ENCODE data around the gene NINJ1.

Gene NINJ1

GRCh38 chr9:93081931-93082330 is 52.1 kb downstream of the NINJ1 start:
- TF ChIP-seq, protein P1, sequence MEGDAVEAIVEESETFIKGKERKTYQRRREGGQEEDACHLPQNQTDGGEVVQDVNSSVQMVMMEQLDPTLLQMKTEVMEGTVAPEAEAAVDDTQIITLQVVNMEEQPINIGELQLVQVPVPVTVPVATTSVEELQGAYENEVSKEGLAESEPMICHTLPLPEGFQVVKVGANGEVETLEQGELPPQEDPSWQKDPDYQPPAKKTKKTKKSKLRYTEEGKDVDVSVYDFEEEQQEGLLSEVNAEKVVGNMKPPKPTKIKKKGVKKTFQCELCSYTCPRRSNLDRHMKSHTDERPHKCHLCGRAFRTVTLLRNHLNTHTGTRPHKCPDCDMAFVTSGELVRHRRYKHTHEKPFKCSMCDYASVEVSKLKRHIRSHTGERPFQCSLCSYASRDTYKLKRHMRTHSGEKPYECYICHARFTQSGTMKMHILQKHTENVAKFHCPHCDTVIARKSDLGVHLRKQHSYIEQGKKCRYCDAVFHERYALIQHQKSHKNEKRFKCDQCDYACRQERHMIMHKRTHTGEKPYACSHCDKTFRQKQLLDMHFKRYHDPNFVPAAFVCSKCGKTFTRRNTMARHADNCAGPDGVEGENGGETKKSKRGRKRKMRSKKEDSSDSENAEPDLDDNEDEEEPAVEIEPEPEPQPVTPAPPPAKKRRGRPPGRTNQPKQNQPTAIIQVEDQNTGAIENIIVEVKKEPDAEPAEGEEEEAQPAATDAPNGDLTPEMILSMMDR (IDR thresholded peaks at IDR 0.05; ENCODE audit: low read length), result no peak
- no peak for TF ChIP-seq EZH2 (IDR thresholded peaks at IDR 0.05; ENCODE audit: borderline replicate concordance, low read length)
- no peaks in the 10 kb centered on the region for H3K79me2 ChIP-seq (ENCODE audit: insufficient read depth, low read length)
- no peak overlapping the region for H3K4me2 ChIP-seq (ENCODE audit: low read length)
- no peaks in the 10 kb centered on the region for H3K9me2 ChIP-seq (ENCODE audit: low read depth, low read length)
- H4K20me1 ChIP-seq (ENCODE audit: insufficient read depth, low read length), result no peaks in the 10 kb centered on the region
- H2AFZ ChIP-seq (ENCODE audit: low read length), result no peak overlapping the region
- no peaks in the 10 kb centered on the region for H3K4me1 ChIP-seq (ENCODE audit: insufficient read depth, low read length, severe bottlenecking)
- H3K9ac ChIP-seq (ENCODE audit: low read length), result no peak overlapping the region
- H3F3A ChIP-seq (ENCODE audit: insufficient read depth, low read length), result no peaks in the 10 kb centered on the region
- H3K9me3 ChIP-seq (ENCODE audit: low read length), result no peaks in the 10 kb centered on the region
- no peak overlapping the region for H3K4me3 ChIP-seq (ENCODE audit: low read depth, low read length, poor library complexity, severe bottlenecking)
- no peaks in the 10 kb centered on the region for H3K27me3 ChIP-seq (ENCODE audit: insufficient read depth, low read length)
- peaks cover 88% of the 10 kb centered on the region for H3K36me3 ChIP-seq (ENCODE audit: insufficient read depth, low read length)
- H3K27ac ChIP-seq (ENCODE audit: low read depth, low read length, poor library complexity, severe bottlenecking), result no peak overlapping the region

DNA sequence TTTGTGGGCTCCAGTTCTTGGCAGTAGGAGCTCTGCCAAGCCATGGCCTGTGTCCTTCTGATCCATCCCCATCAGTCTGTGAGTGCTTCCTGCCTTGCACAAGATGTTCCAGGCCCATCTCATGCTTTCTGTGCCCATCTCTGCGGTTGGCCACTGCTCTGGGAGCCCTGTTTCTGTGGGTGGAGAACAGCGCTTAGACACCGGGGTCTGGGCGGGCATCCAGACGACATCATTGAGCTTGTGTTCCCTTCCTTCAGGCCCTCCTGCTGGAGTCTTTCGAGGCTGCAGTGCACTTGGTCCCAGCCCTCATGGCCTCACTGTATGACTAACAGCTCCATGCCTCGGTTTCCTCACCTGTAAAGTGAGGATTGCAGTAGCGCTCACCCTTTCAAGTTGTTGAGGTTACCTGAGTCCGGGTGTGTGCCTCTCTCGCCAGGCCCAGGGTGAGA is 52.9 kb downstream of the NINJ1 start:
- H3K4me3 ChIP-seq (ENCODE audit: low read depth, low read length, poor library complexity, severe bottlenecking), result no peak overlapping the region
- no peaks in the 10 kb centered on the region for H3K9me3 ChIP-seq (ENCODE audit: low read length)
- H3F3A ChIP-seq (ENCODE audit: insufficient read depth, low read length), result no peaks in the 10 kb centered on the region
- H2AFZ ChIP-seq (ENCODE audit: low read length), result no peak overlapping the region
- no peak overlapping the region for H3K27ac ChIP-seq (ENCODE audit: low read depth, low read length, poor library complexity, severe bottlenecking)
- H3K9ac ChIP-seq (ENCODE audit: low read length), result no peak overlapping the region
- peaks cover 90% of the 10 kb centered on the region for H3K36me3 ChIP-seq (ENCODE audit: insufficient read depth, low read length)
- H3K4me1 ChIP-seq (ENCODE audit: insufficient read depth, low read length, severe bottlenecking), result no peaks in the 10 kb centered on the region
- H3K9me2 ChIP-seq (ENCODE audit: low read depth, low read length), result no peaks in the 10 kb centered on the region
- no peak for TF ChIP-seq EZH2 (IDR thresholded peaks at IDR 0.05; ENCODE audit: borderline replicate concordance, low read length)
- H4K20me1 ChIP-seq (ENCODE audit: insufficient read depth, low read length), result no peaks in the 10 kb centered on the region
- H3K27me3 ChIP-seq (ENCODE audit: insufficient read depth, low read length), result no peaks in the 10 kb centered on the region
- no peak overlapping the region for H3K4me2 ChIP-seq (ENCODE audit: low read length)
- no peaks in the 10 kb centered on the region for H3K79me2 ChIP-seq (ENCODE audit: insufficient read depth, low read length)

- no peak overlapping the region for H2AFZ ChIP-seq (ENCODE audit: low read length)
- H3K9ac ChIP-seq (ENCODE audit: low read length), result no peak overlapping the region
- H3K36me3 ChIP-seq (ENCODE audit: insufficient read depth, low read length), result peaks cover 88% of the 10 kb centered on the region
- no peaks in the 10 kb centered on the region for H3K4me1 ChIP-seq (ENCODE audit: insufficient read depth, low read length, severe bottlenecking)
- no peak overlapping the region for H3K4me2 ChIP-seq (ENCODE audit: low read length)
- no peak overlapping the region for H3K27ac ChIP-seq (ENCODE audit: low read depth, low read length, poor library complexity, severe bottlenecking)
- TF ChIP-seq EZH2 (IDR thresholded peaks at IDR 0.05; ENCODE audit: borderline replicate concordance, low read length), result no peak
- no peaks in the 10 kb centered on the region for H4K20me1 ChIP-seq (ENCODE audit: insufficient read depth, low read length)
- H3K4me3 ChIP-seq (ENCODE audit: low read depth, low read length, poor library complexity, severe bottlenecking), result no peak overlapping the region
- H3K9me2 ChIP-seq (ENCODE audit: low read depth, low read length), result no peaks in the 10 kb centered on the region
- H3K9me3 ChIP-seq (ENCODE audit: low read length), result no peaks in the 10 kb centered on the region
- no peaks in the 10 kb centered on the region for H3K79me2 ChIP-seq (ENCODE audit: insufficient read depth, low read length)
- no peaks in the 10 kb centered on the region for H3F3A ChIP-seq (ENCODE audit: insufficient read depth, low read length)
- no peaks in the 10 kb centered on the region for H3K27me3 ChIP-seq (ENCODE audit: insufficient read depth, low read length)
These were observed 53.6 kb downstream of the NINJ1 start for GRCh38 chr9:93080406-93080805.

GRCh38 chr9:93079371-93079770 is 54.7 kb downstream of the NINJ1 start:
- Histone ChIP-seq H3K27ac (ENCODE audit: low read depth, low read length, poor library complexity, severe bottlenecking) (no peak overlapping the region), H3K9me2 (ENCODE audit: low read depth, low read length) (no peaks in the 10 kb centered on the region)
- TF ChIP-seq EZH2 (IDR thresholded peaks at IDR 0.05; ENCODE audit: borderline replicate concordance, low read length), result no peak
- TF ChIP-seq, protein P1 (IDR thresholded peaks at IDR 0.05; ENCODE audit: low read length), result no peak

More at GRCh38 chr9:93079371-93079770, 54.7 kb downstream of the NINJ1 start:
- Histone ChIP-seq H3K9ac (ENCODE audit: low read length) (no peak overlapping the region), H3K79me2 (ENCODE audit: insufficient read depth, low read length) (no peaks in the 10 kb centered on the region), H3K9me3 (ENCODE audit: low read length) (no peaks in the 10 kb centered on the region), H3K4me2 (ENCODE audit: low read length) (no peak overlapping the region), H4K20me1 (ENCODE audit: insufficient read depth, low read length) (no peaks in the 10 kb centered on the region), H3K27me3 (ENCODE audit: insufficient read depth, low read length) (no peaks in the 10 kb centered on the region), H3F3A (ENCODE audit: insufficient read depth, low read length) (no peaks in the 10 kb centered on the region), H3K4me3 (ENCODE audit: low read depth, low read length, poor library complexity, severe bottlenecking) (no peak overlapping the region), H3K36me3 (ENCODE audit: insufficient read depth, low read length) (peaks cover 77% of the 10 kb centered on the region), H3K4me1 (ENCODE audit: insufficient read depth, low read length, severe bottlenecking) (no peaks in the 10 kb centered on the region), H2AFZ (ENCODE audit: low read length) (no peak overlapping the region)

All from OCI-LY1 (cell line).